Panc1 (cell line): ENCODE data around the gene HAGH. TPM values are rescaled to one million over a fixed set of nuclear protein-coding genes. Genes with fewer than 3 reads are reported as not detected.

Source experiments
- ATAC-seq: fragments of 200-7000 bp; cut with Tn5 transposase; 2 replicates; pipeline ENCODE4 v1.9.1; 2020; ENCODE audit warnings: mild to moderate bottlenecking, moderate library complexity
- BruUV-seq: library from RNA; stranded (reverse); fragments of 400-500 nt; replicated peaks from 2 replicates; lab custom pipeline; 2021; lab: Mats Ljungman, UMichigan
- CTCF ChIA-PET: fragments of 300-600 bp; sonication (Branson Sonifier 250); formaldehyde crosslinking; loops from one replicate; lab custom pipeline; 2022; ENCODE audit warnings: antibody characterized with exemption; lab: Charles Lee
- POLR2A ChIA-PET: fragments of 300-600 bp; sonication (Branson Sonifier 250); formaldehyde crosslinking; loops from one replicate; lab custom pipeline; 2022; ENCODE audit warnings: antibody characterized with exemption; lab: Charles Lee
- DNase-seq: peaks from one replicate; pipeline ENCODE4 v3.0.0-alpha.2; 2010; ENCODE audit warnings: low read depth, low spot score
- H3K27ac ChIP-seq: 2 replicates; pipeline ENCODE4 v1.5.1; 2011; ENCODE audit warnings: mild to moderate bottlenecking, low read length, inconsistent platforms
- H3K27me3 ChIP-seq: fragments of 200-500 bp; sonication (Bioruptor generic); 2 replicates; pipeline ENCODE4 v1.6.0; 2014; ENCODE audit warnings: low read length, inconsistent platforms; ENCODE audit not compliant: control insufficient read depth, insufficient read depth
- H3K36me3 ChIP-seq: fragments of 200-500 bp; sonication (Bioruptor generic); 2 replicates; pipeline ENCODE4 v1.5.1; 2014; ENCODE audit warnings: inconsistent platforms, mild to moderate bottlenecking, low read length, moderate library complexity; ENCODE audit not compliant: control insufficient read depth, insufficient read depth
- H3K4me1 ChIP-seq: 2 replicates; pipeline ENCODE4 v1.5.1; 2011; ENCODE audit warnings: inconsistent platforms, mild to moderate bottlenecking, low read length, moderate library complexity; ENCODE audit not compliant: control insufficient read depth, insufficient read depth
- H3K4me3 ChIP-seq, 2 experiments: 2 replicates each; pipeline ENCODE4 v1.5.1; 2011 to 2012; ENCODE audit warnings: low read depth in 2 of 2, low read length in 2 of 2, mild to moderate bottlenecking in 2 of 2, inconsistent platforms in 1 of 2, moderate library complexity in 1 of 2
- H3K9me3 ChIP-seq: fragments of 200-500 bp; sonication (Bioruptor generic); 2 replicates; pipeline ENCODE4 v1.5.1; 2014; ENCODE audit warnings: low read depth, mild to moderate bottlenecking, inconsistent platforms, low read length, moderate library complexity; ENCODE audit not compliant: control insufficient read depth, insufficient read depth
- POLR2AphosphoS5 ChIP-seq: IDR thresholded peaks from 2 replicates; pipeline ENCODE4 v1.6.1; 2012; ENCODE audit warnings: mild to moderate bottlenecking, low read depth, low read length, moderate library complexity
- SIN3A ChIP-seq: IDR thresholded peaks from 2 replicates; pipeline ENCODE4 v1.6.1; 2012; ENCODE audit warnings: low read depth, mild to moderate bottlenecking, low read length, moderate library complexity, borderline replicate concordance; ENCODE audit not compliant: insufficient read depth
- TCF7L2 ChIP-seq: IDR thresholded peaks from 2 replicates; pipeline ENCODE4 v1.6.1; 2011; ENCODE audit warnings: mild to moderate bottlenecking, low read depth, low read length, inconsistent platforms
- in situ Hi-C: cut with HindIII; loops from 2 replicates; pipeline ENCODE4 v1.10.0; 2016; ENCODE audit warnings: low sequenced_read_pairs, low pct_unique_long_range_greater_than_20kb
- intact Hi-C: fragments of 100-400 bp; cut with micrococcal nuclease; formaldehyde crosslinking; loops from one replicate; pipeline ENCODE4 v1.10.0; 2022; ENCODE audit not compliant: unreplicated experiment
- total RNA-seq: library from RNA; stranded (reverse); gene quantifications from one replicate; pipeline ENCODE4 v1.2.1, GENCODE V29; 2021; ENCODE audit not compliant: unreplicated experiment
- TF ChIP-seq, protein P1 (sequence below): fragments of 450-650 bp; IDR thresholded peaks from 2 replicates; pipeline ENCODE4 v1.5.1; 2017; ENCODE audit warnings: mild to moderate bottlenecking
- TF ChIP-seq, protein P2 (sequence below), 2 experiments: IDR thresholded peaks; 2 replicates each; pipeline ENCODE4 v1.6.1; 2011 to 2012; ENCODE audit warnings: low read depth in 2 of 2, control low read depth in 1 of 2, low read length in 1 of 2, mild to moderate bottlenecking in 1 of 2, moderate library complexity in 1 of 2; ENCODE audit not compliant: insufficient read depth in 1 of 2

HAGH gene
- total RNA-seq, 1 experiment from 2014 or later: 58.9 TPM

DNA sequence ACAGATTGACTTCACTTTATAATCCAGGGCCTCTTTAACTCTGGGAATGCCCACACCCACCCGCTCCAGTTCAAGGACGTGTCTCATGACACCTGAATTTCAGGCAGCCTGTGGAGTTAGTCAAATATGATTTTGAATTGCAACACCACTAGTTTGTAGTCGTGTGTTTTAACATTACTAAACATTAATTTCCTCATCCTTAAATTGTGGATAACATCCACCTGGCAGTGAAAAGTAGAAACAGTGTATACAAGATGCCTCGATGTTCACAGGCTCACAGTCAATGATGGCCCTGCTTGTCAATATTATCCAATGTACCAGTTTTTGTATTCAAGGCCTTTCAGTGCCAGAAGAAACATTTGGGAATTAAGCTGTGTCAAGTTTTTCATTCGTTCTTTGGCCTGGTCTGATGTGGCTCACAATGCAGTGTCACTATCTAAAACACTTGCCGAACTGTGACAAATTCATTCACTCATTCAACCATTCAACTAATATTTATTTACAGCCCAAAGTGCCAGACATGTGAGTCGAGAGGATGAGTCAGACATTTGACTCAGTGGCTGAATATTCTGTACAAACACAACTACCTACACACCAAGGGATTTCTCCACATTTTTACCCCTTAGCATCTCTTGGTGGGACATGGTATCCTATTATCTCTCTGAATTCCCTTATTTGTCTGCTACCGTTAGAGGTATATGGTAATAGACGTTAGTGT lies 43.9 kb upstream of the HAGH start:
- BruUV-seq: no TSS peak
- POLR2A ChIA-PET: no interaction called here
- TF ChIP-seq, protein P1, sequence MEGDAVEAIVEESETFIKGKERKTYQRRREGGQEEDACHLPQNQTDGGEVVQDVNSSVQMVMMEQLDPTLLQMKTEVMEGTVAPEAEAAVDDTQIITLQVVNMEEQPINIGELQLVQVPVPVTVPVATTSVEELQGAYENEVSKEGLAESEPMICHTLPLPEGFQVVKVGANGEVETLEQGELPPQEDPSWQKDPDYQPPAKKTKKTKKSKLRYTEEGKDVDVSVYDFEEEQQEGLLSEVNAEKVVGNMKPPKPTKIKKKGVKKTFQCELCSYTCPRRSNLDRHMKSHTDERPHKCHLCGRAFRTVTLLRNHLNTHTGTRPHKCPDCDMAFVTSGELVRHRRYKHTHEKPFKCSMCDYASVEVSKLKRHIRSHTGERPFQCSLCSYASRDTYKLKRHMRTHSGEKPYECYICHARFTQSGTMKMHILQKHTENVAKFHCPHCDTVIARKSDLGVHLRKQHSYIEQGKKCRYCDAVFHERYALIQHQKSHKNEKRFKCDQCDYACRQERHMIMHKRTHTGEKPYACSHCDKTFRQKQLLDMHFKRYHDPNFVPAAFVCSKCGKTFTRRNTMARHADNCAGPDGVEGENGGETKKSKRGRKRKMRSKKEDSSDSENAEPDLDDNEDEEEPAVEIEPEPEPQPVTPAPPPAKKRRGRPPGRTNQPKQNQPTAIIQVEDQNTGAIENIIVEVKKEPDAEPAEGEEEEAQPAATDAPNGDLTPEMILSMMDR: no peak
- TF ChIP-seq, protein P2, sequence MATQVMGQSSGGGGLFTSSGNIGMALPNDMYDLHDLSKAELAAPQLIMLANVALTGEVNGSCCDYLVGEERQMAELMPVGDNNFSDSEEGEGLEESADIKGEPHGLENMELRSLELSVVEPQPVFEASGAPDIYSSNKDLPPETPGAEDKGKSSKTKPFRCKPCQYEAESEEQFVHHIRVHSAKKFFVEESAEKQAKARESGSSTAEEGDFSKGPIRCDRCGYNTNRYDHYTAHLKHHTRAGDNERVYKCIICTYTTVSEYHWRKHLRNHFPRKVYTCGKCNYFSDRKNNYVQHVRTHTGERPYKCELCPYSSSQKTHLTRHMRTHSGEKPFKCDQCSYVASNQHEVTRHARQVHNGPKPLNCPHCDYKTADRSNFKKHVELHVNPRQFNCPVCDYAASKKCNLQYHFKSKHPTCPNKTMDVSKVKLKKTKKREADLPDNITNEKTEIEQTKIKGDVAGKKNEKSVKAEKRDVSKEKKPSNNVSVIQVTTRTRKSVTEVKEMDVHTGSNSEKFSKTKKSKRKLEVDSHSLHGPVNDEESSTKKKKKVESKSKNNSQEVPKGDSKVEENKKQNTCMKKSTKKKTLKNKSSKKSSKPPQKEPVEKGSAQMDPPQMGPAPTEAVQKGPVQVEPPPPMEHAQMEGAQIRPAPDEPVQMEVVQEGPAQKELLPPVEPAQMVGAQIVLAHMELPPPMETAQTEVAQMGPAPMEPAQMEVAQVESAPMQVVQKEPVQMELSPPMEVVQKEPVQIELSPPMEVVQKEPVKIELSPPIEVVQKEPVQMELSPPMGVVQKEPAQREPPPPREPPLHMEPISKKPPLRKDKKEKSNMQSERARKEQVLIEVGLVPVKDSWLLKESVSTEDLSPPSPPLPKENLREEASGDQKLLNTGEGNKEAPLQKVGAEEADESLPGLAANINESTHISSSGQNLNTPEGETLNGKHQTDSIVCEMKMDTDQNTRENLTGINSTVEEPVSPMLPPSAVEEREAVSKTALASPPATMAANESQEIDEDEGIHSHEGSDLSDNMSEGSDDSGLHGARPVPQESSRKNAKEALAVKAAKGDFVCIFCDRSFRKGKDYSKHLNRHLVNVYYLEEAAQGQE (IDR thresholded peaks at IDR 0.05; ENCODE audit: insufficient read depth in 1 of 2, low read depth in 2 of 2, low read length in 1 of 2): no peak
- no peak for TF ChIP-seq TCF7L2
- no peak for TF ChIP-seq SIN3A
- no peak for TF ChIP-seq POLR2AphosphoS5
- peaks cover 20% of the 10 kb centered on the region for H3K4me1 ChIP-seq
- DNase-seq: peak; percentile 95
- CTCF ChIA-PET: interaction anchor here (0.7 kb wide), 1 partner anchor 61 kb away, joined by 3 read pairs; no protein-coding TSS in a partner anchor
- H3K36me3 ChIP-seq: no peaks in the 10 kb centered on the region
- in situ Hi-C loops: no loop called here
- H3K27ac ChIP-seq: peak overlapping the region; percentile 81
- peak overlapping the region in 1 of 2 experiments; percentile 14; a peak in 1 of 4 replicates for H3K4me3 ChIP-seq
- H3K27me3 ChIP-seq: no peaks in the 10 kb centered on the region
- peak; percentile 92 for ATAC-seq
- intact Hi-C loops: no loop called here
- H3K9me3 ChIP-seq: no peaks in the 10 kb centered on the region

DNA sequence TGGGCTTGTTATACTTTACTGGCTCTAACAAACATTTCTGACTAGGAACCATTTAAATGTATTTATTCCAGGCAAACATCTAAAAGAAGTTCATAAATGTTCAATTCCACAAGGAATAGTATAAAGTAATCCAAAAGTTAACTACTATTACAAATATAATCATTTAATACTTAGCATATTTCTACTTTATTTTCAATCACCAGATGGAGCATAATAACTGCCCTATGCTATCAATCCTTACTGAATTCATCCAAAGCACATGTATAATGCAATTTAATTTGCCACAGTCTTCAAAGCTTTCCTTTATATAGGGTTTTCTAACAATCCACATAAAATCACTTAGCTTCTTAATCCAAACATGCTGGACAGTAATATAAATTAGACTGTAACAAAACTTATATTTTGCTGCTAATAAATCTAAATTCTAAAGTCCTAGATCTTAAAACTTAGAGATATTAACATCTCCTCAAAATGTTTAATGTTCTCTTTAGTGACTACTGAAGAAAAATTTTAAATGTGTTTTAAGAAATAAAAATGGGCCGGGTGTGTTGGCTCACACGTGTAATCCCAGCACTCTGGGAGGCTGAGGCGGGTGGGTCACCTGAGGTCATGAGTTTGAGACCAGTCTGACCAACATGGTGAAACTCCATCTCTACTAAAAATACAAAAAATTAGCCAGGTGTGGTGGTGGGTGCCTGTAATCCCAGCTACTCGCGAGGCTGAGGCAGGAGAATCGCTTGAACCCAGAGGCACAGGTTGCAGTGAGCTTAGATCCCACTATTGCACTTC lies 39.5 kb upstream of the HAGH start:
- H3K4me1 ChIP-seq: peaks cover 13% of the 10 kb centered on the region
- H3K36me3 ChIP-seq: no peaks in the 10 kb centered on the region
- H3K9me3 ChIP-seq: no peaks in the 10 kb centered on the region
- intact Hi-C loops (no loop called here), in situ Hi-C loops (no loop called here)
- ChIA-PET POLR2A (interaction anchor here (0.8 kb wide), 1 partner anchor 98 kb away, joined by 13 read pairs; no protein-coding TSS in a partner anchor), CTCF (no interaction called here)
- no peak overlapping the region for H3K4me3 ChIP-seq
- DNase-seq: no peak
- TF ChIP-seq, protein P2 (IDR thresholded peaks at IDR 0.05; ENCODE audit: insufficient read depth in 1 of 2, low read depth in 2 of 2, low read length in 1 of 2): no peak
- TF ChIP-seq TCF7L2: no peak
- no peak for TF ChIP-seq POLR2AphosphoS5
- TF ChIP-seq, protein P1: no peak
- no peak for TF ChIP-seq SIN3A
- H3K27me3 ChIP-seq: no peaks in the 10 kb centered on the region
- no TSS peak for BruUV-seq
- no peak for ATAC-seq
- no peak overlapping the region; the same call in 1 of the 2 replicates for H3K27ac ChIP-seq
